GM12892 (cell line): ENCODE measurements around the gene LRRC75A.
A peak's percentile ranks its signal among the peaks of the same experiment; 100 is the strongest.

ENCODE experiments used
- DNase-seq: peaks from one replicate; pipeline ENCODE4 v3.0.0; 2011; ENCODE audit not compliant: insufficient read length
- FAIRE-seq: peaks from 2 replicates; lab custom pipeline; 2011; peaks lifted over from hg19 to GRCh38; lab: Jason Lieb, UNC
- POLR2A ChIP-seq: IDR thresholded peaks from 2 replicates; pipeline ENCODE4 v1.6.1; 2011; ENCODE audit warnings: low read depth, low read length, control low read depth
- POLR2AphosphoS5 ChIP-seq: IDR thresholded peaks from 2 replicates; pipeline ENCODE4 v1.6.1; 2011; ENCODE audit warnings: low read depth, low read length, control low read depth
- TAF1 ChIP-seq: IDR thresholded peaks from 2 replicates; pipeline ENCODE4 v1.6.1; 2011; ENCODE audit warnings: low read depth, mild to moderate bottlenecking, control low read depth, low read length, borderline replicate concordance

Gene LRRC75A

GRCh38 chr17:16434662-16435061, 57.3 kb downstream of the LRRC75A start:
- FAIRE-seq (no peak), DNase-seq (no peak)
- TF ChIP-seq POLR2A (peak; percentile 56; the same call in 1 of the 2 replicates), TAF1 (no peak), POLR2AphosphoS5 (peak; percentile 67)

DNA sequence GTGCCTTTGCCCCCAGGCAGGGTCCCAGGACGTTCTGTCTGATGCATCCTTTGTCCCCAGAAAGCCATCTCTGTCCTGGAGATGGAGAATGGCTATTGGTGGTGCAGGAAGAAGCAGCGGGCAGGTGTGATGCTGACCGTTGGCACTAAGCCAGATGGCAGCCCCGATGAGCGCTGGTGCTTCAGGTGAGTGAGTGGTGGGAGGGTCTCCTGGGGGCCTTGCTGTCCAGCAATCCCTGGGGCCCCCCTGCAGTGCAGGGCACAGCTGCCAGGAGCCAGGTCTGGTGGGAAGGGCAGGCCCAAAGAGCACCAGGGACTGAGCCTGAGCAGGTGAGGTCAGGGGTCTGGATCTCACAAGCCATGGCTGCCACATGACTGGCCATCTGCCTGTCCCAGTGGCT, 58.5 kb downstream of the LRRC75A start:
- FAIRE-seq = no peak
- DNase-seq = no peak

DNA sequence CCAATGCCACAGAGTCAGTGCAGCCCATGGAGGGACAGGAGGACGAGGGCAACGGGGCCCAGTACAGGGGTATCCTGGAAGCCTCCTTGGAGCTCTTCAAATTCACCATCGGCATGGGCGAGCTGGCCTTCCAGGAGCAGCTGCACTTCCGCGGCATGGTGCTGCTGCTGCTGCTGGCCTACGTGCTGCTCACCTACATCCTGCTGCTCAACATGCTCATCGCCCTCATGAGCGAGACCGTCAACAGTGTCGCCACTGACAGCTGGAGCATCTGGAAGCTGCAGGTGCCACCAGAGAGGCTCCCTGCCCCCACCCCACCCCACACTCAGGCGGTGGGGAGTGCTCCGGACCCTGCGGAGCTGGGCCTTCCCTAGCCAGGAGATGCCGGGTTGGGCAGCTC, 60.0 kb downstream of the LRRC75A start:
- DNase-seq (no peak), FAIRE-seq (no peak)
- TF ChIP-seq TAF1 = no peak
- no peak for TF ChIP-seq POLR2AphosphoS5
- TF ChIP-seq POLR2A = no peak

More for the DNA sequence above, 58.5 kb downstream of the LRRC75A start:
- TF ChIP-seq POLR2A = no peak; the same call in 1 of the 2 replicates
- TF ChIP-seq POLR2AphosphoS5 = no peak
- TF ChIP-seq TAF1 = no peak

DNA sequence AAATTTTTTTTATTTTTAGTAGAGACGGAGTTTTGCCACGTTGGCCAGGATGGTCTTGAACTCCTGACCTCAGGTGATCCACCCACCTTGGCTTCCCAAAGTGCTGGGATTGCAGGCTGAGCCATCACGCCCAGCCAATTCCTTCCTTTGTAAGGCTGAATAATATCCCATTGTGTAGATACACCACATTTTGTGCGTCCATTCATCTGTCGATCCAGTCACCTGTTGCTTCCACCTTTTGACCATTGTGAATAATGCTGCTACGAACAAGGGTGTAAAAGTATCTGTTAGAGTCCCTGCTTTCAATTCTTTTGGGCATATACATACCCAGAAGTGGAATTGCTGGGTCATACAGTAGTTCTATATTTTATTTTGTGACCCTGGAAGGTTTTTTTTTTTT, 61.3 kb downstream of the LRRC75A start:
- TF ChIP-seq POLR2A (no peak), TAF1 (no peak), POLR2AphosphoS5 (no peak)
- DNase-seq = no peak
- FAIRE-seq = no peak

- DNase-seq (no peak), FAIRE-seq (no peak)
- no peak for TF ChIP-seq POLR2AphosphoS5
- TF ChIP-seq TAF1 = no peak
- TF ChIP-seq POLR2A = no peak
These were observed 62.9 kb downstream of the LRRC75A start for GRCh38 chr17:16429083-16429482.

- DNase-seq (peak; percentile 72), FAIRE-seq (peak; percentile 65)
- no peak for TF ChIP-seq POLR2A
- no peak for TF ChIP-seq TAF1
- TF ChIP-seq POLR2AphosphoS5 = no peak
These were observed 63.7 kb downstream of the LRRC75A start for GRCh38 chr17:16428098-16428882.

DNA sequence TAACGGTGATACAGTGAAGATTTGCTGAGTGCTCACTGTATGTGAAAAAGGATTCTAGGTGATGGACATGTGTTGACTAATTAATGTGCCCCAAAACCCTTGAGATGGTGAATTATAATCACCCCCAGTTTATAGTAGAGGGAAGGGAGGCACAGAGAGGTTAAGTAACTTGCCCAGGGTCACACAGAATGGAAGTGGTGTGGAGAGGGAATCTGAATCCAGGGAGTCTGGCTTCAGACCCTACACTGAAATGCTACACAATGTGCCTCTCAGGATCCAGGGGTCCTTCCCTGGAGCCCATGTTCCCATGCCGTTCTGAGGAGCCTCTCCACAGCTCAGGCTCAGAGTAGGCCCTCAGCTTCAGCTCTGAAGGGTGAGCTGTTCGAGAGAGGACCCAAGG, 65.0 kb downstream of the LRRC75A start:
- no peak for FAIRE-seq

GRCh38 chr17:16425698-16426659, 66.0 kb downstream of the LRRC75A start:
- TF ChIP-seq POLR2AphosphoS5 (no peak), POLR2A (no peak), TAF1 (no peak)
- FAIRE-seq (no peak), DNase-seq (no peak)

More for the DNA sequence above, 65.0 kb downstream of the LRRC75A start:
- DNase-seq = no peak
- TF ChIP-seq POLR2A (no peak), POLR2AphosphoS5 (no peak), TAF1 (no peak)

DNA sequence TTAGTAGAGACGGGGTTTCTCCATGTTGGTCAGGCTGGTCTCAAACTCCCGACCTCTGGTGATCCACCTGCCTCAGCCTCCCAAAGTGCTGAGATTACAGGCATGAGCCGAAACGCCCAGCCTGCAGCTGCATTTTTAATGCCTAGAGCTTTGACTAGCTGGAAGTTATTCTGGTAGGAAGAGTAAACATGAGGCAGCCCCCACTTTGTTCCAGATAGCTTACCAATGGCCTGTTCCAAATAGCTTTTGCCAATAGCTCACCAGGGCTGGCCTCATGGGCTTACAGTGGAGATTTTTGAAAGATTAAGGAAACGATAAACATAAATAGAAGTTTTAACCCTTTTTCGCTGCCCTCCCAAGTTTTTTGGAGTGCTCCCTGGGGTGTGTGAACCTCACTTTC, 66.8 kb downstream of the LRRC75A start:
- no peak for DNase-seq
- no peak for FAIRE-seq
- no peak for TF ChIP-seq TAF1
- no peak for TF ChIP-seq POLR2AphosphoS5
- TF ChIP-seq POLR2A = no peak

- TF ChIP-seq POLR2AphosphoS5 = no peak
- no peak for TF ChIP-seq TAF1
- TF ChIP-seq POLR2A = no peak
- DNase-seq = no peak
- no peak for FAIRE-seq
These were observed 68.6 kb downstream of the LRRC75A start for GRCh38 chr17:16423226-16423872.

DNA sequence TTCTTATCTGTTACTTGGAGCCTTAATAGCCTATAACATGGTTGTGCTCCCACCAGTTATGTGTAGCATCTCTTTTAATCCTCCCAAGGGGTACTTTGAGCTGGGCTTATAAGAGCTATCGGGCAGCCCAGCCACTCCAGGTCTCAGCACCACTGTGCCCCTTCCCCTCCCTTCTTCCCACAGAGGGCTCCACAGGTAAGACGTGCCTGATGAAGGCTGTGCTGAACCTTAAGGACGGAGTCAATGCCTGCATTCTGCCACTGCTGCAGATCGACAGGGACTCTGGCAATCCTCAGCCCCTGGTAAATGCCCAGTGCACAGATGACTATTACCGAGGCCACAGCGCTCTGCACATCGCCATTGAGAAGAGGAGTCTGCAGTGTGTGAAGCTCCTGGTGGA, 69.6 kb downstream of the LRRC75A start:
- no peak for TF ChIP-seq TAF1
- TF ChIP-seq POLR2A = no peak
- no peak for TF ChIP-seq POLR2AphosphoS5
- no peak for DNase-seq
- FAIRE-seq = no peak
